ENCODE data around the gene STAT2. TPM values are rescaled to one million over a fixed set of nuclear protein-coding genes. Genes with fewer than 3 reads are reported as not detected.

STAT2 gene
- total and polyA plus RNA-seq, 4 donors, result 20.0 to 191 (median 120) TPM

- no peak for ATAC-seq (ENCODE audit: low FRiP score)
- 83 to 85% methylated on average over 3 of the region's 3 CpGs for WGBS, 2 donors
- Histone ChIP-seq H3K27ac (ENCODE audit: low read depth in 1 of 2, low read length in 2 of 2) (no peak overlapping the region), H3K4me1 (ENCODE audit: control insufficient read depth in 1 of 2, insufficient read depth in 2 of 2, low read length in 2 of 2) (no peaks in the 10 kb centered on the region), H3K9me3 (ENCODE audit: control insufficient read depth, low read length) (no peaks in the 10 kb centered on the region), H3K27me3 (ENCODE audit: control insufficient read depth in 1 of 2, insufficient read depth in 2 of 2, low read length in 1 of 2) (no peaks in the 10 kb centered on the region), H3K4me3 (ENCODE audit: low read length in 2 of 2) (no peak overlapping the region), H3K36me3 (ENCODE audit: control insufficient read depth in 1 of 2, insufficient read depth in 2 of 2, low read length in 1 of 2) (peaks cover 2 to 6% of the 10 kb centered on the region in 2 donors)
- intact Hi-C loops (cut with DNase I), result no loop called here
- no peak for DNase-seq
Measured at GRCh38 chr12:56308714-56309113, 51.2 kb downstream of the STAT2 start.

GRCh38 chr12:56307221-56307965 lies 52.5 kb downstream of the STAT2 start:
- no peak for ATAC-seq (ENCODE audit: low FRiP score)
- Histone ChIP-seq H3K4me1 (ENCODE audit: control insufficient read depth in 1 of 2, insufficient read depth in 2 of 2, low read length in 2 of 2) (no peaks in the 10 kb centered on the region), H3K9me3 (ENCODE audit: control insufficient read depth, low read length) (no peaks in the 10 kb centered on the region), H3K4me3 (ENCODE audit: low read length in 2 of 2) (no peak overlapping the region), H3K27me3 (ENCODE audit: control insufficient read depth in 1 of 2, insufficient read depth in 2 of 2, low read length in 1 of 2) (no peaks in the 10 kb centered on the region), H3K36me3 (ENCODE audit: control insufficient read depth in 1 of 2, insufficient read depth in 2 of 2, low read length in 1 of 2) (peaks cover 2 to 6% of the 10 kb centered on the region in 2 donors), H3K27ac (ENCODE audit: low read depth in 1 of 2, low read length in 2 of 2) (no peak overlapping the region)
- no peak for DNase-seq
- intact Hi-C loops (cut with DNase I), result no loop called here
- 91 to 92% methylated on average over 7 of the region's 7 CpGs for WGBS, 2 donors

GRCh38 chr12:56304872-56305590 lies 54.9 kb downstream of the STAT2 start:
- Histone ChIP-seq H3K9me3 (ENCODE audit: control insufficient read depth, low read length) (no peaks in the 10 kb centered on the region), H3K4me3 (ENCODE audit: low read length in 2 of 2) (no peak overlapping the region), H3K4me1 (ENCODE audit: control insufficient read depth in 1 of 2, insufficient read depth in 2 of 2, low read length in 2 of 2) (no peaks in the 10 kb centered on the region), H3K36me3 (ENCODE audit: control insufficient read depth in 1 of 2, insufficient read depth in 2 of 2, low read length in 1 of 2) (peaks cover 2 to 6% of the 10 kb centered on the region in 2 donors), H3K27me3 (ENCODE audit: control insufficient read depth in 1 of 2, insufficient read depth in 2 of 2, low read length in 1 of 2) (no peaks in the 10 kb centered on the region), H3K27ac (ENCODE audit: low read depth in 1 of 2, low read length in 2 of 2) (no peak overlapping the region)
- 88 to 89% methylated on average over 8 of the region's 8 CpGs for WGBS, 2 donors
- intact Hi-C loops (cut with DNase I), result no loop called here
- ATAC-seq (ENCODE audit: low FRiP score), result no peak
- no peak for DNase-seq

GRCh38 chr12:56304276-56304675 lies 55.6 kb downstream of the STAT2 start:
- Histone ChIP-seq H3K4me3 (ENCODE audit: low read length in 2 of 2) (no peak overlapping the region), H3K36me3 (ENCODE audit: control insufficient read depth in 1 of 2, insufficient read depth in 2 of 2, low read length in 1 of 2) (peaks cover 0 to 2% of the 10 kb centered on the region in 2 donors), H3K9me3 (ENCODE audit: control insufficient read depth, low read length) (no peaks in the 10 kb centered on the region), H3K4me1 (ENCODE audit: control insufficient read depth in 1 of 2, insufficient read depth in 2 of 2, low read length in 2 of 2) (no peaks in the 10 kb centered on the region), H3K27me3 (ENCODE audit: control insufficient read depth in 1 of 2, insufficient read depth in 2 of 2, low read length in 1 of 2) (no peaks in the 10 kb centered on the region), H3K27ac (ENCODE audit: low read depth in 1 of 2, low read length in 2 of 2) (no peak overlapping the region)
- intact Hi-C loops (cut with DNase I), result no loop called here
- no peak for ATAC-seq (ENCODE audit: low FRiP score)
- WGBS, 2 donors, result 92 to 94% methylated on average over 3 of the region's 3 CpGs
- DNase-seq, result no peak

- Histone ChIP-seq H3K9me3 (ENCODE audit: control insufficient read depth, low read length) (no peaks in the 10 kb centered on the region), H3K36me3 (ENCODE audit: control insufficient read depth in 1 of 2, insufficient read depth in 2 of 2, low read length in 1 of 2) (peaks cover 0 to 2% of the 10 kb centered on the region in 2 donors), H3K27ac (ENCODE audit: low read depth in 1 of 2, low read length in 2 of 2) (peak overlapping the region; percentile 62 to 95), H3K4me1 (ENCODE audit: control insufficient read depth in 1 of 2, insufficient read depth in 2 of 2, low read length in 2 of 2) (peaks cover 0 to 1% of the 10 kb centered on the region in 2 donors), H3K4me3 (ENCODE audit: low read length in 2 of 2) (peak overlapping the region; percentile 20 to 54), H3K27me3 (ENCODE audit: control insufficient read depth in 1 of 2, insufficient read depth in 2 of 2, low read length in 1 of 2) (no peaks in the 10 kb centered on the region)
- ATAC-seq (ENCODE audit: low FRiP score) (peak; percentile 61), DNase-seq (peak in 1 of 2 donors; percentile 76)
- 23 to 29% methylated on average over 21 of the region's 21 CpGs for WGBS, 2 donors
- intact Hi-C loops (cut with DNase I), result loop anchor here in 1 of 2 donors (2.0 kb wide), 2 partner anchors 14 to 76 kb away; partner anchors contain the start of genes CNPY2 and NABP2
Measured at GRCh38 chr12:56300644-56301464, 59.1 kb downstream of the STAT2 start.

GRCh38 chr12:56299853-56300643 lies 59.9 kb downstream of the STAT2 start, which contains the start of gene CS:
Gene CS (minus strand): TSS chr12:56300330. CDS start chr12:56300201, 129 bp downstream.
- H3K27me3 ChIP-seq (ENCODE audit: control insufficient read depth in 1 of 2, insufficient read depth in 2 of 2, low read length in 1 of 2), result no peaks in the 10 kb centered on the region
- DNase-seq (peak; percentile 99 to 100), ATAC-seq (ENCODE audit: low FRiP score) (peak; percentile 99)
- H3K4me1 ChIP-seq (ENCODE audit: control insufficient read depth in 1 of 2, insufficient read depth in 2 of 2, low read length in 2 of 2), result peaks cover 0 to 2% of the 10 kb centered on the region in 2 donors
- 0 to 1% methylated on average over 63 of the region's 63 CpGs for WGBS, 2 donors
- intact Hi-C loops (cut with DNase I), result loop anchor here in 1 of 2 donors (2.0 kb wide), 2 partner anchors 15 to 75 kb away; partner anchors contain the start of genes CNPY2 and NABP2
- H3K9me3 ChIP-seq (ENCODE audit: control insufficient read depth, low read length), result no peaks in the 10 kb centered on the region
- H3K27ac ChIP-seq (ENCODE audit: low read depth in 1 of 2, low read length in 2 of 2), result peak within 1 kb of the TSS; percentile 62 to 95
- peaks cover 0 to under 1% of the 10 kb centered on the region in 2 donors for H3K36me3 ChIP-seq (ENCODE audit: control insufficient read depth in 1 of 2, insufficient read depth in 2 of 2, low read length in 1 of 2)
- H3K4me3 ChIP-seq (ENCODE audit: low read length in 2 of 2), result peak within 1 kb of the TSS; percentile 66 to 71

- peak overlapping the region; percentile 9 to 89 for H3K27ac ChIP-seq (ENCODE audit: low read depth in 1 of 2, low read length in 2 of 2)
- intact Hi-C loops (cut with DNase I), result no loop called here
- WGBS, 2 donors, result 1% methylated on average over 10 of the region's 10 CpGs
- no peaks in the 10 kb centered on the region for H3K27me3 ChIP-seq (ENCODE audit: control insufficient read depth in 1 of 2, insufficient read depth in 2 of 2, low read length in 1 of 2)
- peak overlapping the region; percentile 66 to 71 for H3K4me3 ChIP-seq (ENCODE audit: low read length in 2 of 2)
- peaks cover 0 to 2% of the 10 kb centered on the region in 2 donors for H3K4me1 ChIP-seq (ENCODE audit: control insufficient read depth in 1 of 2, insufficient read depth in 2 of 2, low read length in 2 of 2)
- no peak for DNase-seq
- no peaks in the 10 kb centered on the region for H3K36me3 ChIP-seq (ENCODE audit: control insufficient read depth in 1 of 2, insufficient read depth in 2 of 2, low read length in 1 of 2)
- H3K9me3 ChIP-seq (ENCODE audit: control insufficient read depth, low read length), result no peaks in the 10 kb centered on the region
- ATAC-seq (ENCODE audit: low FRiP score), result no peak
Measured at GRCh38 chr12:56299308-56299852, 60.5 kb downstream of the STAT2 start.
